IPS-11a (cell line): ENCODE measurements around the gene SULT2B1.
"Not testable (repeated sequence)": the region's sequence is repeated elsewhere in the genome, so short reads cannot be mapped to it uniquely, and the experiment has no call there.

Experiments
- H3K4me3 ChIP-seq: one replicate; pipeline ENCODE4 v1.5.1; 2013; ENCODE audit warnings: low read depth, low read length, control low read depth

Gene SULT2B1

GRCh38 chr19:48618278-48618915 lies 66.4 kb downstream of the SULT2B1 start:
- peak overlapping the region; percentile 98 for H3K4me3 ChIP-seq

GRCh38 chr19:48618916-48619691 lies 67.1 kb downstream of the SULT2B1 start, which contains the start of the genes RPL18 and SPHK2:
RPL18 (minus strand) TSS chr19:48619178; CDS start chr19:48619143, 35 bp downstream.
SPHK2 (plus strand) TSS chr19:48619506; CDS start chr19:48620515, 1,009 bp downstream.
- H3K4me3 ChIP-seq: peak within 1 kb of the TSS; percentile 98

- peak overlapping the region; percentile 70 for H3K4me3 ChIP-seq
Observed at GRCh38 chr19:48619692-48620585, 68.0 kb downstream of the SULT2B1 start.

GRCh38 chr19:48623556-48624066 lies 71.6 kb downstream of the SULT2B1 start:
- H3K4me3 ChIP-seq: peak overlapping the region; percentile 37

GRCh38 chr19:48624067-48624594 lies 72.2 kb downstream of the SULT2B1 start:
- peak overlapping the region; percentile 67 for H3K4me3 ChIP-seq

- peak overlapping the region; percentile 67 for H3K4me3 ChIP-seq
Observed at GRCh38 chr19:48624791-48625723, 73.1 kb downstream of the SULT2B1 start.

- H3K4me3 ChIP-seq: no peak overlapping the region
Observed at GRCh38 chr19:48625891-48626327, 73.9 kb downstream of the SULT2B1 start.

GRCh38 chr19:48627201-48627864 lies 75.4 kb downstream of the SULT2B1 start:
- no peak overlapping the region for H3K4me3 ChIP-seq

GRCh38 chr19:48627865-48628314 lies 75.9 kb downstream of the SULT2B1 start:
- H3K4me3 ChIP-seq: no peak overlapping the region

GRCh38 chr19:48628486-48629296 lies 76.7 kb downstream of the SULT2B1 start:
- no peak overlapping the region for H3K4me3 ChIP-seq

- H3K4me3 ChIP-seq: no peak overlapping the region
Observed at GRCh38 chr19:48629297-48629598, 77.3 kb downstream of the SULT2B1 start.

GRCh38 chr19:48629599-48630295 lies 77.8 kb downstream of the SULT2B1 start:
- no peak overlapping the region for H3K4me3 ChIP-seq

GRCh38 chr19:48630296-48631063 lies 78.5 kb downstream of the SULT2B1 start:
- H3K4me3 ChIP-seq: no peak overlapping the region

- no peak overlapping the region for H3K4me3 ChIP-seq
Observed at GRCh38 chr19:48631225-48631624, 79.3 kb downstream of the SULT2B1 start.

- H3K4me3 ChIP-seq: not testable (repeated sequence)
Observed at GRCh38 chr19:48632286-48632685, 80.3 kb downstream of the SULT2B1 start.

GRCh38 chr19:48632692-48633147 lies 80.7 kb downstream of the SULT2B1 start:
- H3K4me3 ChIP-seq: no peak overlapping the region
